NCI-H187 (cell line): ENCODE measurements around the gene NPHP4.

ENCODE experiments used
- DNase-seq, 2 experiments: peaks; one replicate each; lab custom pipeline; 2025; lab: John Stamatoyannopoulos, UW

NPHP4 gene

GRCh38 chr1:5877683-5878530 lies 114.3 kb downstream of the NPHP4 start:
- DNase-seq = no peak

GRCh38 chr1:5877001-5877400 lies 115.2 kb downstream of the NPHP4 start:
- no peak for DNase-seq

DNA sequence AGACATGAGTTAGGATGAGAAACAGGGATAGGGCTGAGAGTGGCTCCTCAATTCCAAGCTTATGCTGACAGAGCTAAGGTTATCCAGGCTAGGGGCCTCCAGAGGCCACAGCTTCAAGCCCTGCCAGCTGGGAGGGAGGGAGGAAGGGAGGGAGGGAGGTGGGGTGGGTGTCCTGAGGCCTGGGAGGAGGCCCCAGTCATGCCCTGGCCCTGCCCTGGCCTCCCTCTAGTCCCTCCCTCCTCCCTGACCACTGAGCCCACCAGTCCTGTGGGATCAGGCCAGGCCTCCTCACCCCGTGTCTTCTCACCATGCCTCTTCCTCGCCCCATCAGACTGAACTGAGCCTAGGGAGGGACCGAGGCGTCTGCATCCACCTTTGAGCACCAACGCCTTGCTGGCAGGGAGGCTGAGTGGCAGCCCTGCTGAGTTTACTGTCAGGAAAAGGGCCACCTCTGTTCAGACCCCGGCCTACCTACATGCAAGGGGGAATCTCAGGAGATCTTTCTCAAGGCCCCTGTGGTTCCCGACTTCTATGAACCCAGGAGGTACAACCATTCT lies 116.1 kb downstream of the NPHP4 start:
- no peak for DNase-seq

DNA sequence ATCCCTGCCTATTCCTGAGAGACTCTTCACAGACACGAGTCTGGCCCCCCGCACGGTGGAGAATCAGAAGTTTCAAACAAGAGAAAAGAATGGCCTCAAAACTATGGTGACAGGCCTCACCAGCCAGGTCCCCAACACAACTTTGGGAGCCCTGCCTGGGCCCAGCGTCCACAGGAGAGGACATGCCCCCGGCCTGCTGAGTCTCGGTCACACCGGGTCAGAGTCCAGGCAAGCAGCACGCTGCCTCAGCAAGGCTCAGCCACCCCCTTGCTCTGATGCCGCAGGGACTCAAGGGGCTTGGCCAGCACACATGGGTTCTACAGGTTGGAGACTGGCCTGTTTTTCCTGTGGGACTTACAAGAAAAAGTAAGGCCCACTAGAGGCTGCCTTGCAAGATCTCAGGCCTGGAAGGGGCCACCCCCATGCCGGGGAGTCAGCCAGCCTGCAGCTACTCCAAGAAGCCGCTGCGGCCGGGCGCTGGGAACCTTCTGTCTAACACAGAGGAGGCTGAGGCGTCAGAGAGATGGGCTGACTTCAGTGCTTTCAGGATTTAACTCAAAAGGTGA lies 116.8 kb downstream of the NPHP4 start:
- no peak for DNase-seq

- no peak for DNase-seq
These were observed 117.7 kb downstream of the NPHP4 start for GRCh38 chr1:5874416-5875110.

GRCh38 chr1:5873556-5873955 lies 118.7 kb downstream of the NPHP4 start:
- DNase-seq = no peak

DNA sequence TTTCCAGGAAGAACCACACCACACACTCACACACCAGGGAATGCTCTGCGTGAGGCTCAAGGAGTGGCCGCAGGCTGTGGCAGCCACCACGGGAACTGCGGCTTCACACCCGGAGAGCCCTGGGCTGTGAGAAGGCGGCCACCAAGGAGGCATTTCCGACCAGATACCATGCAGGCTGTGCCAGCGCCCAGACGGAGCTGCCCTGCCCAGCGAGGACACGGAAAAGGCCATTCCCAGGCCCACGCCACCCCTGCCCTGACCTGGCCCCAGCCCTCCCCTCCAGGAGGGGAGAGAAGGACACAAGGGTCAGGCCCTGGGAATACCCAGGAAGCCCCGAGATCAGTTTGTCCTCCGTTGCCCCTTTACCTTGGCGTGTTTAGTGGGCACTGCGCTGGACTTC lies 119.3 kb downstream of the NPHP4 start:
- no peak for DNase-seq

DNA sequence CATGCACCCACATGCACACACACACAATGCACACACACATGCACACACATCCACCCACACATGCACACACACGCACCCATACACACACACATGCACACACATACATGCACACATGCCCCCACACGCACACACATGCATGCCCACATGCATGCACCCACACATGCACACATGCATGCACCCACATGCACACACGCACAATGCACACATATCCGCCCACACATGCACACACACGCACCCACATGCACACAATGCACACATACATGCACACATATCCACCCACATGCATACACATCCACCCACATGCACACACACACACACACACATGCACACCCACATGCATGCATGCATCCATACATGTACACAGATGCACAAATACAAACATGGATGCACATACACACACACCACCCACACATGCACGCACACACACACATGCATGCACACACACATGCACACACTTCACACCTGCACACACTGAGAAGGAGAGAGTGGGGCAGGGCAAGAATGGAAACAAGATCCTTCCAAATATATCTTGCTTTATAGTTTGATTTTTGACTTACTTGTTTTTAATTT lies 123.2 kb downstream of the NPHP4 start:
- no peak for DNase-seq

DNA sequence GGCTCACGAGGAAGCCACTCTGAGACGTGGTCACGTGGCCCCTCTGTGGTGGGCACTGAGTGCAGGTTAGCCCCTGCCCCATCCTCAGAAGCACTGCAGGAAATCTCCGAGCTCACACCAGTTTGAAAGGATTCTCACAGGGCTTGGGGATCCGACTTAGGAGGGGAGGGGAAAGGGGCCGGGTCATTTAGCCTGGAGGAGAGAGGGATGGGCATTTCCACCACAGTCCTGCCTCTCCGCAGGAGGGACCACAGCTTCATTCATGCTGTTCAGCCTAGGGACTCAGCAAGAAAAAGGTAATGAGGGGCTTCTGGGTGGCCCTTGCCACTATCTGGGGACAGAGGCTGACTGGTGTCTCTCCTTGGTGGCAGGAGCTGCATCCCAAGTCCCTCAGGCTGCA lies 126.5 kb downstream of the NPHP4 start:
- no peak for DNase-seq

DNA sequence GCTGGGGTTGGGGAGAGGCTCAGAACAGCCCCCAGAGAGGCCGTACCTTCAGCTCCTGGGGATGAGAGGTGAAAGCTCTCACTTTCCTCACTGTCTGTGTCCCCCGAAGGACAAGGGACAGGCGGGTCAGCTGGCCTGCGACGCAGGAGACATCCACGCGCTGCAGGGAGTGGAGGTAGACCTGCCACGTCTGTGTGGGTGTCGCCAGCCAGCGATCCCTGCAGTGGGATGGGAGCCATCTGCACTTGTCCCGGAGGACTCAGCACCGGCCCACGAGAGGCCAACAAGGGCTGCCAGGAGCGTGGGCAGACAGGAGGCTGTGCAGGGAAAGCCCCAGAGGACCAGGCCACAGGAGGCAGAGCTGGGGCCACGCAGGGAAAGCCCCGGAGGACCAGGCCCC lies 127.2 kb downstream of the NPHP4 start:
- no peak for DNase-seq

- no peak for DNase-seq
These were observed 128.0 kb downstream of the NPHP4 start for GRCh38 chr1:5864256-5864655.

DNA sequence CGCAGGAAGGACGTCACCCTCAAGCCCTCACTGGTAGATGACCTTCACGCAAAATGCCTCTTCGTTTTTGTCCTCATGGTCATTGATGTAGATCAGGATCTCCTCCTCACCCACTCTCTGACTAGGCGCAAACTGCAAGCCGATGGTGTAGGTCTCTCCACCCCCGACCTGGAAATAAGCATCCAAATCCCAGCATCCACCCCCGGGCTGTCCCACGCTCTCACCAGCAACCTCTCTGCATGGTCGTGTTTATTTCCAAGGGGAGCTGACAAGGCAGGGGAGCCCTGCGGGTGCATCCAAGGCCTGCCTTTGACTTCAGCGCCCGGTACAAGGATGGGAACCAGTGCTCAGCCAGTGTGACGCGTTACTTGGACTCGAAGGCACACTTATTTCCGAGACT lies 129.0 kb downstream of the NPHP4 start:
- DNase-seq = no peak

DNA sequence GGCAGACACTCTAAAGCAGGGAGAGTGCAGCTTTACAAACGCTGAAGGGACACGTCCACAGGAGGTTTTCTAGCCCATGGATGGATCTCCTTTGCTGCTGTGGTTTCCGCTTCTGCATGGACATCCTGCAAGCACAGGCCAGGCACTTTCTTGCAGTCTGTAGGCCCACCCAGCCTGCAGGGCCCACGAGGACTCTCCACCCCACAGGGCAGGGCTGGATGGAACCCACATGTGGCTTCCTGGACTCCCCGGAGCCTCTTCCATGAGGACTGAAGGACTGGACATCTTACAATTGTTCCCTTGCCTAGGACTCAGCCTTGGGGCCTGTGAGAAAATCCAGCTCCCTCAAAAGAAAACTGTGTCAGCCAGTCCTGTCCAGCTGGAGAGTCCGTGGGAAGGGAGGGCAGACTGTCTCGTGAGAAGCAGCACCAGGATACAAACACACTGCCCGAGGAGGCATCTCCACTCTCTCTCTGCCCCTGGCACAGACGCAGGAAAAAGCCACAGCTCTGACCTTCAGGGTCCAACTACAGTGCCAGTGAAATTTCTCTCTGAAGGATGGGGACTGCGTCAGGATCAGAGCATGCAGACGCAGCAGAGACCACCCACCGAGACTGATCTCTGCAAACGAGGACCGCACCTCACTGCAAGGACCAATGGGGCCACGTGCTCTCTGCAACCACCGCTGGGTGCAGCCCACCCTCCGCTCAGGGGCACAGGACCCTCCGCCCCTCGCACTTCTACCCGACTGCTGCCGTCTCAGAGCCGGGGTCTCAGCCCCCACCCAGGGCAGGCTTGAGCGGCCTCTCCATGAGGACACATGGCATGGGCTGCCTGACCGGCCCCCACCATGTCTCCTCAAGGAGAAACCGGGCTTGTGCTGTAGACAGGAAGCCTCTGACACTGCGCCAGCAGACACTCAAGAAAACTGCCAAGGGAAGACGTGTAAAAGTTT lies 130.1 kb downstream of the NPHP4 start:
- DNase-seq = no peak

DNA sequence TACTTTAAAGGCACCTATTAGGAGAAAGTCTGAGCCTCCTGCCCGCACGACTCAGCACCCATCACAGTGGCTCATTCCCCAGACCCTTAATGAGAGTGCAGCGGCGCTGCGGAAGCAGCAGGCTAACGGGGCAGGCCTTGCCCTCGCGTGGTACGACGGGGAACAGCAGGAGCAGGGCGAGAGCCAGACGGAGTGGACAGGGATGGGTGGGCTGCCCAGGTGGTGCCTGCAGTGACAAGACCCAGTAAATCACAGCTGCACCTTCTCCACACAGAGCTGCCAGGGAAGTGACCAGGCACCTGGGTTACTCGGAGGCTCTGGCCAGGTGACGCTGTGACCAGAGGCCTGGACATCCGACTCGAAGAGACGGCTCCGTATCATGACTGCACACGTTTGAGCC lies 131.9 kb downstream of the NPHP4 start:
- no peak for DNase-seq

GRCh38 chr1:5859766-5860165 lies 132.5 kb downstream of the NPHP4 start:
- DNase-seq = no peak

- DNase-seq = no peak
These were observed 133.3 kb downstream of the NPHP4 start for GRCh38 chr1:5858844-5859407.

GRCh38 chr1:5858246-5858645 lies 134.0 kb downstream of the NPHP4 start:
- no peak for DNase-seq

DNA sequence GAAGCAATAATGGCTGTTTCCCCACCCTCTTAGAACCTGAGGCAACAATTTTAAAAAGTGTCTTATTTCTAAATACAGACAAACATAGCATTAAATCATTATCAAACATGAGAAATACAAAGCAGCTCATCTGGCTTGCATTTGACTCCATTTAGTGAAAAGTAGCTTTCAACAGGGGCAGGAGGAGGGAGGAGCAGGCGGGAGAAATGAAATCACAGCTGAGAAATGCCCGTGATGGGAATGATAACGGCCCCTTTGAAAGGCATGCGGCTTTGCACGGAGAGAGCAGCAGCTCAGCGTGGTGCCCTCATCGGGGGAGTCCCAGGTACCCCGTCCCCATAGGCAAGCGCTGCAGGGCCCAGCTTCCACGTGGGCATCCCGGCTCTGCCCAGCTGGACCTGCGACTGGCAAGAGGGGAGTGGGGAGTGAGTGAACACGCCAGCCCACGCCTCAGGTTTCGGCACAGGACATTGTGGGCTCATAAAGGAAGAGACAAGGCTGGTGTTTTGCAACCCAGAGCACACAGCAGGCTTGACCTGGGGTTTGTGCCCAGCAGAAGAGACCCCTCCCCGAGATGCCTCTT lies 134.6 kb downstream of the NPHP4 start:
- DNase-seq = no peak

DNA sequence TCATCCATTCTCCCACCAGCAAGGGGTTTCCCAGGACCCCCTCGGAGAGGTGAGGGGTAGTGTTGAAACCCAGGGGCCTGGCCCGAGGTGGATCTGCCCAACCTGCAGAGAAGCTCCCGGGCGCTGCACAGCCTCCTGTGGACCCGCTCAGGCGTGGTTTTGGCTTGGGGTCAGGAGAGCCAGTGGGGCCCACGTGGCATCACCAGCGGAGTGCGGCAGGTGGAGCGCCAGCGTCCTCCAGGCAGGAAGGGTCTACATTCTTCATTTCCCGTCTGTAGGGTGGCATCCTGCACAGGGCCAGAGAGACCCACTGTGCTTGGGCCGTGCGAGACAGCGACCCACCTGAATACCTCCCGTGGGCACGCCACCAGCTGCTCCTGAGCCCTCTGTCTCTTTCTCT lies 135.2 kb downstream of the NPHP4 start:
- no peak for DNase-seq

- DNase-seq = no peak
These were observed 135.9 kb downstream of the NPHP4 start for GRCh38 chr1:5856246-5856815.
